Measurements from ENCODE around the gene PDYN.

PDYN gene

DNA sequence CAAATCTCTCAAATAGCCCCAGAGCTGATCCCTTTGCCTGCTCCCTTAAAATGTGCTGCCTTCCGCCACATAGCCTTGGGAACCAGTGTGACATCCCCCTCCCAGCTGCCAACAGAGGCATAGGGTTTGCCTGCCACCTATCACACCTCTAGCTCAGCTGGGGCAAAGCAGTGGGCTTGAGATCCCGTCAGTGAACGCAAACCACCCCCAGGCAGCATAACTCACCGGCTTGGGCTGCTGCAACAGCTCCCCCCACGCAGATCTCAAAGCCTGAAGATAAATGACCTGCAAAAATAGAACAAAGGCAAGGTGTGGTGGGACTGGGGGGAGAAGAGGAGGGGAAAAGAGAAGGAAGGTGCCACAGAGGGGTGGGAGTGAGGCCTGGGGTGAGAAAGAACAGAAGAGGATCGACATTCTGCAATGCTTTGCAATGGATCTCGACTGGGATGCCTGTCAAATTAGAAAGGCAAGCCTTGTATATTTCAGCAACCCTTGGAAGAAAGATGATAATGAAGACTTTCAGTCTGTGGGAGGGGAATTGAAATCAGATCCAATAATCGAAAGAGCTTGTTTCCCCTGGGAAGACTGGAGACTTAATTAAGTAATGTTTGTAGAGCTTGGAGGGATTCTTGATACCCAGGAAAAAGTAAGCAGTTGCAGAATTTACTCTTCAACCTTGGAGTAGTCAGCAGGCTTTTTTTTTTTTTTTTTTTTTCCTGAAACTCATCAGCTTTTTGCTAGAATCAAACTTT is 1.3 kb downstream of the PDYN start:
- no peak for DNase-seq

DNA sequence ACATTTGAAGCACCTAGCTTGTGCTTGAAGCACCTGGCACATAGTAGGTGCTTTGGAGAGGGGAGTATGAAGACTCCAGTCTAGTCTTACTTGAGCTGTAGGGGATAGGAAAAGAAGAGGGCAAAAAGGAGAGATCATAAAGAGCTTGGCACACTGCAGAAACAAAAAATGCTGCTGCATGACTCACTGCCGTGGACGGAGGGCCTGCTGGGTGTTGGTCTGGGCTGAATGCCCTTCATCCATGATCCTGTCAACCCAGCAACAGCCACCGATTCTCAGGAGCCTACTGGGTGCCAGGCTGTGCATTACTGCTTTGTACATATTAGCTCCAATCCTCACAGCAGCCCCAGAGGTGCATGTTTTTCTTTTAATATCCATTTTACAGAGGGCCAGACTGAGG is 6.0 kb downstream of the PDYN start:
- no peak for DNase-seq

GRCh38 chr20:1983301-1983700 is 10.6 kb downstream of the PDYN start:
- DNase-seq, result no peak

GRCh38 chr20:1982686-1983085 is 11.2 kb downstream of the PDYN start:
- DNase-seq, result no peak

GRCh38 chr20:1979106-1979778 is 14.6 kb downstream of the PDYN start:
- DNase-seq, result no peak

DNA sequence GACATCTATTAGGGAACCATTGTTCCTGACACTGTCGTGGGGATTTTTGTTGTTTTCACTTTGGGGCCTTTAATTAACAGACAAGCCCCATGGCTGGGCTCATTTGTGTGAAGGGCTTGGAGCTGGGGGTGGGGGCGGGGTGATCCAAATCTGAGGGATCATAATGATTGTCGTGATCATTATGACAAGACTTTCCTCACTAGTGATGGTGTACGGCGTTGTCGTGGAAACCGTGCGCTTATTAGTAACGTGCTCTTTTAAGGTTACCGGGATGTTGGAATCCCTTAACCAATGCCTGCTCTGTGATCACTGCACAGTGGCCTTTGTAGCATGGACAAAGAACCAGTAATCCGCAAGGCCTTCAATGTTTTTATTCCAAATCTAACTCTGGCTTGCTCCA is 18.6 kb downstream of the PDYN start:
- DNase-seq, result no peak

GRCh38 chr20:1973601-1974440 is 20.0 kb downstream of the PDYN start:
- no peak for DNase-seq

GRCh38 chr20:1971893-1972586 is 21.8 kb downstream of the PDYN start:
- no peak for DNase-seq

GRCh38 chr20:1968964-1969363 is 24.9 kb downstream of the PDYN start:
- no peak for DNase-seq

- peak; percentile 84 for DNase-seq
Measured at GRCh38 chr20:1965520-1966351, 28.1 kb downstream of the PDYN start.

GRCh38 chr20:1964659-1965405 is 29.0 kb downstream of the PDYN start:
- peak; percentile 18 for DNase-seq

DNA sequence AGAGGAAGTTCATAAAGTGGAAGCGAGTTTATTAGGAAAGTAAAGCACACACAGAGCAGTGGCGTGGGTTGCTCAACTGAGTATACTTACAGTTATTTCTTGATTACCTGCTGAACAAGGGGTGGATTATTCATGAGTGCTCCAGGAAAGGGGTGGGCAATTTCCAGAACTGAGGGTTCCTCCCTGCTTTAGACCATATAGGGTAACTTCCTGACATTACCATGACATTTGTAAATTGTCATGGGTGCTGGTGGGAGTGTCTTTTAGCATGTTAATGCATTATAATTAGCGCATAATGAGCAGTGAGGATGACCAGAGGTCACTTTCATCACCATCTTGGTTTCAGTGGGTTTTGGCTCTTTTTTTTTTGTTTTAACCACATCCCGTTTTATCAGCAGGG is 29.8 kb downstream of the PDYN start:
- DNase-seq, result no peak

DNA sequence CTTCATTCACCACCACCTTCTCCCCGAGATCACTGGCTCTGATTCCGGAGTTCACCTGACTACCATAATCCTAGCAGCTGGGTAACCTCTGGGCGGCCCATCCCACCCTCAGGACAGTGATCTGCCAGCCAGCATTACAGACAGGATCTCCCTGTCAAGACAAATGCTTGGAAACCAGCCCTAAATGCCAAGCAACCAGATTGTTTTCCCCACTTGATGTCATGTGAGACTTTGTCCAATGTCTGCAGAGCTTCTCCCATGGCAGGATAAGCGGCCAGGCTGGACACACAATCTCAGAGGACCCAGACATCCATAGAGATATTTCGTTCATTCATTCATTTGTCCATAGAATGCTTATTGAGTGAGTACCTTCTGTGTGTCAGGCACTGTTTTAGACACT is 32.5 kb downstream of the PDYN start:
- no peak for DNase-seq

- no peak for DNase-seq
Measured at GRCh38 chr20:1959156-1959555, 34.7 kb downstream of the PDYN start.

DNA sequence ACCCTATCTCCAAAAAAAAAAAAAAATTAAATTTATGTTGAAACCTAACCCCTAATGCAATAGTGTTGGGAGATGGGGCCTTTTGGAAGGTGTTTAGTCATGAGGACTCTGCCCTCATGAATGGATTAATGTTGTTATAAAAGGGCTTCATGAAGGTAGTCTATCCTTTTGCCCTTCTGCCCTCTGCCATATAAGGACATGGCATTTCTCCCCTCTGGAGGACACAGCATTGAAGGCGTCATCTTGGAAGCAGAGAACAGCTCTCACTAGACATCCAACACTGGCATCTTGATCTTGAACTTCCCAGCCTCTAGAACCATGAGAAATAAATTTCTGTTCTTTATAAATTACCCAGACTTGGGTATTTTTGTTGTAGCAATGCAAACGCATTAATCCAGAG is 35.4 kb downstream of the PDYN start:
- DNase-seq, result no peak

DNA sequence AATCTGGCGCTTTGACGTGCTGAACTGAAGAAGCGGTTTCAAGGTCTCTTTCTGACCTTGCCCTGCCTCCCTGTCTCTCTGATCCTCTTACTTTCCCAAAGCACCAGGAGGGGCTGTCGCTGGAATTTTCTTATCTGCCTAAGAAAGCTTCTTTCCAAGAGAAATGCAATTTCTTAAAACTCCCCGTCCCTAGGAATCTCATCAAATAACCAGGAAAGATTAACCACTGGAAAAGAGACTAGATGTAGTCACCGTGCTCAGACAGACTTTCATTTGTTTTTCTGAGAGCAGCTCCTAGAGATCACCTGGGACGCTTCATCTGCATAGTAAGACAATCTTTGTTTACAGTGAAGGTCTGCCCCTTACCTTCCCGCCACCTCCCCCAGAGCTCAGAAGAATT is 38.6 kb downstream of the PDYN start:
- DNase-seq, result no peak

GRCh38 chr20:1953621-1954020 is 40.2 kb downstream of the PDYN start:
- no peak for DNase-seq

DNA sequence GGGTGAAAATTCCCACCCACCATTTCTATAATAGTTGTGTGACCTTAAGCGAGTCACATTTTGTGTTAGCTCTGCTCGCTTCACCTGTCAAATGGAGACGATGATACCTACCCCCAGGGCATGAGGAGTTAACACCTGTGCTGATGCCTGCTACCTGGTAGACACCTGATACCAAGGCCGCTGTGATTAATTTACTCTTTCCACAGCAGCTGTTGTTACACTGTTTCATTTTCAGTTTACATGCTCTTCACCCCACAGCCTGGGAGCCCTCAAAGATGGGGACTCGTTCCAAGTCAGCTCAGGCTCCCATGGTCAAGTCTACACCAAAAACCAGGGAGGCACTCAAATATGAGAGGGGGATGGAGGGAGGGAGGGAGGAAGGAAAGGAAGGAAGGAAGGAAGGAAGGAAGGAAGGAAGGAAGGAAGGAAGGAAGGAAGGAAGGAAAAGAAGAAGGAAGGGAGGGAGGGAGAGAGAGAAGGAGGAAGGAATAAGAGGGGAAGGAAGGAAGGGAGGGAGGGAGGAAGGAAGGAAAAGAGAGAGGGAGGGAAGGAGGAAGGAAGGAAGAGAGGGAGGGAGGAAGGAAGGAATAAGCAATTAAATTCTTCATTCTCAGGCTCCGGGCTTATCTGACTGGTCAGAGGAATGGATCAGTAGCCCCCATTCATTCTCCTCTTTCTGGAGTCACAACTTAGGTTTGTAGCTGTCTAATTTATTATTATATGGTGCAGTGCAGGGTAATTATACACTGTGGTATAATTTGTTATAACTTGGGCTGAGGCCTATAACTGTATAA is 40.9 kb downstream of the PDYN start:
- DNase-seq, result no peak

GRCh38 chr20:1951436-1952115 is 42.3 kb downstream of the PDYN start:
- DNase-seq, result no peak

- no peak for DNase-seq
Measured at GRCh38 chr20:1950836-1951235, 43.0 kb downstream of the PDYN start.

All from activated naive CD4-positive, alpha-beta T cell treated with Interleukin-2 at 50 U/mL for 16 hours (primary cell).